HG02840 (cell line): ENCODE data around the gene GRIN2A.

ENCODE experiments used
- ATAC-seq: cut with Tn5 transposase; IDR thresholded peaks from one replicate; pipeline ENCODE4 v1.9.1; 2021; ENCODE audit warnings: mild to moderate bottlenecking, moderate library complexity, moderate number of reproducible peaks; ENCODE audit not compliant: unreplicated experiment, low FRiP score

GRIN2A gene

GRCh38 chr16:10188236-10188635 lies 6.0 kb upstream of the GRIN2A start:
- ATAC-seq = no peak

DNA sequence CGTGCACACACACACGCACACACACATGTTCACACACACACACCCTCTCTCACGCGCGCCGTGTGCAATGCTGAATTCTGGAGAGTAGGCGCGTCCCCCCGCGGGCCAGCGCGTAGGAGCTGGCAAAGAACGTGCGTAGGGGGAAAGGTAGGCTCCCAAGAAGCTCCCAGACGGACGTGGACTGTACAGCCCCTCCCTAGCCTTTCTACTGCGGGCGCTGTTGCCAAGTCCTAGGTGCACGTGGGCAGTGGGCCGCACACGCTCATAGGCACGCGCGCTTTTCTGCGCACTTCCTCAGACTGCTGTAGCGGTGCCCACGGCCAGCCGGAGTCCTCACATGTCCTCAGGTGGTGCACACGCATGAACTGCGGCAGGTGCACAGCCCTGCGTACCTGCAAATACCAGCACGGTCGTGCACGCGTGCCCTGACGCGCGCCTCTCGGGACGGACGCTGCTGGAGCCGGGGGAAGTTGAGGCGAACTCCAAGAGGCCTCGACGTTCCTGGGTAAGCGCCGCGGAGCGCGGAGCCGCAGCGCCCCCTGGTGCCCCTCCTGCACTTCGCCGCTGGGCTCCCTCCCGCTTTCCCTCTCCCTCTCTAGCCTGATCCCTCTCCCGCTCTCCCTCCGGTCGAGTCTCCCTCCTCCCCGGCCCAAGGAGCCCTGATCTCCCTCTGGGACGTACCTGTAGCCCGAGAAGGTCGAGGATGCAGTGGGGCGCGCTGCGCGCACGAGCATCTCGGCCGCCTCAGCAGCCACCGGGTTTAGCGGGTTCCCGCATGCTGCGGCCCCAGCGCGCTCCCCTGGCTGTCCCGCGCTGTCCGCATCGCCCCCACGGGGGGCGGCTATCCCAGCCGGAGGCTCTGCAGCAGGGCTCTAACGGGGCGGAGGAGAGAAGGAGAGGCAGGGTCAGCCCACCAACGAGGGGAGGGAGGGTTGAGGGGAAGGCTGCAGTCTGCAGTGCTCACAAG lies 749 bp downstream of the GRIN2A start:
- no peak for ATAC-seq

DNA sequence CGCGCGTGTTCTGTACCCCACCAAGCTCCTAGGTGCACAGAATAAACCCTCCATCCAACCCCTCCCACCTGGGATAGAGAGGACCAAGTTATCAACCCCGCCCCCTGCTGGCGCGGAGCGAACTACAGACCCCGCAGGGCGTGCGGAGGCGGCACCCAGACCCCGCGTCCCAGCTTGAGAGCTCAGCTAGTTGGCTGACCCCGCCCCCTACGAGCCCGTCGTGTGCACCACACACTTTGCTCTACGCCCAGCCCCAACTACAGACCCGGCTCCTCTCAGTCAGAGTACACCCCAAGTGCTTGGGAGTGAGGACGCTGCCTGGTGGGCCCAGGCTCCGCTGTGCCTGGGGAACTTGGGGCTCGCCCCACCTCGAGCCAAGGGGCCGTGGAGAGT lies 1.5 kb downstream of the GRIN2A start:
- ATAC-seq = no peak

DNA sequence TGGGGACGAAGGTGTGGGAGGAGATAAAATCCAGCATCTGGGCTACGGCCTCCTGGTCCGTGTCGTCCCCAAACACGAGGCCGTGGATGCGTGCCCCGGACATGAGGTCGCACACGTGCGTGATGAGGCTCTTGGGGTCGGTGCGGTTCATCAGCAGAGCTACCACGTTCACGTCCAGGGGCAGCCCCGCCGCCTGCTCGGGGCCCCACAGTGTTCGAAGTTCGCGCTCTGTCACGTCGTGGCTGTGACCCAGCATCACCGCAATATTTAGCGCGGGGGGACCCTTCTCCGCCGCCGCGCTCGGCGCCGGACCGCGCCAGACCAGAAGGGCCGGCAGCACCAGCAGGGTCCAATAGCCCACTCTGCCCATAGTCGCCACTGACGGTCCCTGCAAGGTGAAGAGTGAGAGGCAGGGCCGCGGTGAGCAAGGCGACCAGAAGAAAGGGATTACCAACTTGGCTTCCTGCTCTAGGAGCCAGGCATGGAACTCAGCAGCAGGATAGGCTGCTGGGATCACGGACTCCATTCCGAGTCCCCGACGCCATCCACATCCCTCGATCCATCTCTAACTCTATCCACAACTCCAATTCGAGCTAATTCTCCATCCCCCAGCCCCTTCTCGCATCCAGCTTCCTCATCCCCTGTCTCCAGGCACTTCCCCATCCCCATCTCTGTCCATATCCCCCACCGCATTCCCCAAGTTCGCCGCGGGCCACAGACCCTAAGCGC lies 2.0 kb downstream of the GRIN2A start:
- no peak for ATAC-seq

- ATAC-seq = no peak
Observed at GRCh38 chr16:10178526-10178925, 3.7 kb downstream of the GRIN2A start.

DNA sequence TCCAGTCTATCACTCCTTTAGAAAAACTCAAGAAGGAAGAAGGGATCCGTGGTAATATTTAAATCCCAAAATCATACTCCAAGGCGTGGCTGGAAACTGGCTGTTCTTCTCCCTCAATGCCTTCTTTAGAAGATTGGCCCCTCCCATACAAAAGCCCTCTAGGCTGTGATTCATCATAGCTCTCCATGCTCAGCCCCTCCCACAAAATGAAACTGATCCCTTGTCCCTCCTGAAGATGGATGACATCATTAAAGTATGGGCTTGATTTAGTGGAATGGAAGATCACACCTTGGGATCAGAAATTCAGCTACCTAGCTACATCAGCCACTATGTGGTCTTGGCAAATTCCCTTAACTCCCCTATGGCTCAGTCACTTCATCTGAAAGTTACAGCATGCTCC lies 4.1 kb downstream of the GRIN2A start:
- ATAC-seq = no peak

GRCh38 chr16:10172848-10173655 lies 9.2 kb downstream of the GRIN2A start:
- ATAC-seq = no peak

DNA sequence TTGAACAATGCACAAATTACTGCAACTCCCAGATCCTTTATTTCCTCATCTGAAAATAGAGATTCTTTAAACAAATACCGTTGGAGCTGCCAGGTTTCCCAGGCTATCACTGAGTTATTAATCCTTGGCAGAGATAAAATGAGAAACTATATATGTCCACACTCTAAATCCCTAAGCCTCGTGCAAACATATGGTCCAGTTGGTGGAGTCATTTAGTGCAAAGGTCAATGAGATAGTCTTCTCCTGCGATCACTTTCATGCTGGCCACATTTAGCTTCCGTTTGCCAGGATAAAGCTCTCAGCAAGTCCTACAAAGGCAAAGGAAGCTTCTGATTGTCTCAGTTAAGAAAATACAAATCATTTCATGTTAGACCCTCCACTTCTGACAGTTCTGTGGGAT lies 11.0 kb downstream of the GRIN2A start:
- no peak for ATAC-seq

GRCh38 chr16:10169904-10170410 lies 12.3 kb downstream of the GRIN2A start:
- no peak for ATAC-seq

- ATAC-seq = no peak
Observed at GRCh38 chr16:10169031-10169430, 13.2 kb downstream of the GRIN2A start.

DNA sequence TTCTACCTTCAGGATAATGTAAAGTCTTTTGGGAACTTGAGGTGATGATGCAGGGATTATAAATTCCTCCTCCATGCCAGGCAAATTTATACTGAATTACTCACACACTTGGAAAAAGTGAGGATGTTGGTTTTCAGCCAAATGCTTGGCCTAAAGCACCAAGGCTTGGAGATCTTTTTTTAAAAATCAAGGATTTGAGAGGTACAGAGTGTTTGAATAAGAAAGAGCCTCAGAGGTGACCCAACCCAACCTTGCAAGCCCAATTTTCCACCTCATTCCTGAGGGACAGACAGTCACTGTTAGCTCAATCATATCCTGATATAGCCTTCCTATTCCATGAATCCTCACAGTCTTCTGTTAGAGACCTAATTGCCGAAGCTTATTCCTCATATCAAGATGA lies 14.0 kb downstream of the GRIN2A start:
- ATAC-seq = no peak

DNA sequence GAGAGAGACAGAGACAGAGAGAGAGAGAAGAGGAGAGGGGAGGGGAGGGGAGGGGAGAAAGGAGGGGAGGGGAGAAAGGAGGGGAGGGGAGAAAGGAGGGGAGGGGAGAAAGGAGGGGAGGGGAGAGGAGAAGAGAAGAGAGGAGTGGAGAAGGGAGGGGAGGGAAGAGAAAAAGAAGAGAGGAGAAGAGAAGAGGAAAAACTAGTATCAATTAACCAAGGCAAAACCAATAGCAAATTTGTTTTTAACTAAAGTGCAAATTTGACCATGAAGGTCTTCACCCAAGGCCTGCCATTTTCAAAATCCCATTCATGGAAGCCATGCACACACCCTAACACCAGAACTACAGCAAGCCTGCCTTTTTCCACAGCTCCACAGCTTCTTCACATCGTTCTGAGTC lies 16.6 kb downstream of the GRIN2A start:
- ATAC-seq = no peak

GRCh38 chr16:10162981-10163380 lies 19.2 kb downstream of the GRIN2A start:
- ATAC-seq = no peak

GRCh38 chr16:10156099-10156498 lies 26.1 kb downstream of the GRIN2A start:
- ATAC-seq = no peak

- ATAC-seq = no peak
Observed at GRCh38 chr16:10154389-10154788, 27.8 kb downstream of the GRIN2A start.

GRCh38 chr16:10153985-10154384 lies 28.2 kb downstream of the GRIN2A start:
- ATAC-seq = no peak

DNA sequence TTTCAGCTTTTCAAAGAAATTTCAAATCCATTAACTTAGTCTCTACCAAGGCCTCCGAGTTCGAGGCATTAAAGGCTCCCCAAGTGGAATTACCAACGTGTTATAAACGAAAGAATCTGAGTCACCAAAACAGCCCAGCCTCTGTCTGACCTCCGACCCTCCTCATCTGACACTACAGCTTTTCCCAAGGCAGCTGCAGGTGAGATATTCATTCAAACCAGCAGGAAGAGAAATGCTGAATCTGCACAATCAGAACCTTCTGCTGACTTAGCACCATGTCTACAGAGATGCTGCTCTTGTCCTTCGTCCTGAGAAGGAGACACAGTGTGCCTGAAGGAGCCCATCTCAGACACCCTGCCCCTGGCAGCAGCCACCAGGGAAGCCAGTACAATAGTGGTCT lies 30.5 kb downstream of the GRIN2A start:
- ATAC-seq = no peak

DNA sequence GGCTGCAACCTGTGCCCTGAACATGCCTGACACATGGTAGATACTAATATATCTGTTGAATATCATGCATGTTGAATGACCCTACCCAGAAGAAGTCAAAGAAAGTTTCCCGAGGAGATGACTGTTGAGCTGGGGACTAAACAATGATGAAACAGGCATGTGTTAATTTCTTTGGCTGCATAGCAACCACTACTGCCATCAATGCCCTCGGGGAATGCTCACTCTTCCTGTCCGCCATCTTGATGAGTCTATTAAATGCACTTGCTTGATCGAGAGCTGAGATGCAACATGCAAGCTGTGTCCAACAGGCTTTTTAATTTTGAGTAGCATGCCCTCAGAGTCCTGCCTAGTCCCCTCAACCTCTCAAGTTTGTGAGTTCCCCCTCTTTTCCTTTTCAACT lies 31.3 kb downstream of the GRIN2A start:
- ATAC-seq = no peak

DNA sequence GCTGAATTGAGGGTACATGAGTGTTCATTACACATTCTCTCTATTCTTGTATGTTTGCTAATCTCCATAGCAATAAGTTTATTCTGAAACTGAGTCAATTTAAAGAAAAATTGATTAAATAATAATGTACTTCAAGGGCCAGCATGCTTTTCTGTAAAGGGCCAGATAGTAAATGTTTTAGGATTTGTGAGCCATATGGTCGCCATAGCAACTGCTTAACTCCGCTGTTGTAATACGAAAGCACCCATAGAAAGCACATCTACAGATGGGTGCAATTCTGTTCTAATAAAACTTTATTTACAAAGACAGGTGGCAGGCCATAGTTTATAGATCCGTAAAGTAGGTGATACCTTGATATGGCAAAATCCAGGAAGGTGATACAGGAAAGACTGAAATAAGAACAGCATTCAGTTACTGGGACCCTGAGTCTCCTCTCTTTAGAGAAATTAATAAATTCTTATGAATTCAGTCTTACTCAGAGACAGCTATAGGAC lies 36.6 kb downstream of the GRIN2A start:
- ATAC-seq = no peak

DNA sequence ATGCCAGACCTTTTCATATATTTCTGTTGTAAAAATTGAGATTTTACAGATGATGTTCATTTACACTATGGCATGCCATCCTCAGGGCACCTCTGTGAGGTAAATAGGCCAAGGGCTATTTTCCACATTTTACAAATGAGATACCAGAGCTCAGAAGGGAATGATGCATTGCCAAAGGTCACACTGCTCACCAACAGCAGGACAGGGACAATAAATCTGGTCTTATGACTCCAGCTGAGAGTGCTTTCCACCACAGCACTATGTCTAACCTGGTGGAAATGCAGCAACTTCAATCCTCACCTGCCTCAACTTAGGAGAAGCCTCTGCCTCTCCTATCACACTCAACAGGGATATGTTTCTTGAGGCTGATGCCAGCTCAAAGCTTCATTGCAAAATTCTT lies 40.6 kb downstream of the GRIN2A start:
- ATAC-seq = no peak

DNA sequence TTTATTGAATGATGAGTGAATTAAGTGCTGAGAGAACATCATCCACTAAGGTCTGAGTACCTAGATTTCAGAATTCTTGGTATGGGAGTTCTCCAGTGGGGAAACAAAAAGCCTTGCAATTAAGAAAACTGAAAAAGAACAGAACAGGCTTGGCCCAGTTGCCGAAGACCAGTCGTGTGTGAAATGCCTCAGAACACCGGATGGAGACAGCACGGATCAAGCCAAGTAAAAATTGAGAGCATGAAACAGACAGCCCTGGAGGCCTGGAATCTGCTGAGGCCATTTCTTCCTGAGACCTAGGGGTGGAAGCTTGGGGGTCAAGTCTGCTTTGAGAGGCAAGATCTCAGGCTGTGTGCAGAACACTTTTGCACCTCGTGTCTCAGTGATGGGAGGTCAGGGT lies 43.3 kb downstream of the GRIN2A start:
- no peak for ATAC-seq
